Activated T-cell treated with anti-CD3 and anti-CD28 coated beads, Interleukin-2, amount 50 U/mL, for 24 hours (primary cell): Measurements from ENCODE around the gene SLC34A3.
"Not testable (repeated sequence)": the region's sequence is repeated elsewhere in the genome, so short reads cannot be mapped to it uniquely, and the experiment has no call there.

Source experiments
- DNase-seq: peaks from one replicate; pipeline ENCODE4 v3.0.0-alpha.2; 2020
- H3K27ac Mint-ChIP-seq: 2 replicates; pipeline ENCODE4 v1.8.0; 2020; ENCODE audit warnings: mild to moderate bottlenecking, mixed read lengths
- H3K27me3 Mint-ChIP-seq: 2 replicates; pipeline ENCODE4 v1.8.0; 2020; ENCODE audit warnings: mixed read lengths
- H3K36me3 Mint-ChIP-seq: 2 replicates; pipeline ENCODE4 v1.8.0; 2020; ENCODE audit warnings: low read depth, mixed read lengths
- H3K4me1 Mint-ChIP-seq: 2 replicates; pipeline ENCODE4 v1.8.0; 2020; ENCODE audit warnings: low read depth, mixed read lengths
- H3K4me3 Mint-ChIP-seq: 2 replicates; pipeline ENCODE4 v1.8.0; 2020; ENCODE audit warnings: mild to moderate bottlenecking, moderate library complexity, mixed read lengths
- H3K9me3 Mint-ChIP-seq: 2 replicates; pipeline ENCODE4 v1.8.0; 2020; ENCODE audit warnings: mixed read lengths

Gene SLC34A3

GRCh38 chr9:137262173-137262908, 31.6 kb downstream of the SLC34A3 start:
- H3K27ac Mint-ChIP-seq, H3K27me3 Mint-ChIP-seq, H3K4me1 Mint-ChIP-seq, DNase-seq, H3K4me3 Mint-ChIP-seq, H3K9me3 Mint-ChIP-seq: not testable (repeated sequence)
- peaks cover 70% of the 10 kb centered on the region for H3K36me3 Mint-ChIP-seq

DNA sequence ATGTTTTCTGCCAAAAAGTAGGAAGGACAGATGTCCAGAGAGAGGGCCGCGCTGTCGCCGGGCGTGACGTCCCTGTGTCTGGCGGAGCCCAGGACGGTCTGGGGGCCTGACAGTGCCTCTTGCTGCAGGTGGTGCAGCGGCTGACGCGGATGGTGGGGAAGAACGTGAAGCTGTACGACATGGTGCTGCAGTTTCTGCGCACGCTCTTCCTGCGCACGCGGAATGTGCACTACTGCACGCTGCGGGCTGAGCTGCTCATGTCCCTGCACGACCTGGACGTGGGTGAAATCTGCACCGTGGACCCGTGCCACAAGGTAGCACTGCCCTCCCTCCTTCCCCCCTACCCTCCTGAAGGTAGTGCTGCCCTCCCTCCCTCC, 32.2 kb downstream of the SLC34A3 start:
- H3K27me3 Mint-ChIP-seq: no peaks in the 10 kb centered on the region
- no peaks in the 10 kb centered on the region for H3K9me3 Mint-ChIP-seq
- no peak overlapping the region for H3K27ac Mint-ChIP-seq
- H3K4me1 Mint-ChIP-seq: no peaks in the 10 kb centered on the region
- no peak overlapping the region for H3K4me3 Mint-ChIP-seq
- no peak for DNase-seq
- peaks cover 75% of the 10 kb centered on the region for H3K36me3 Mint-ChIP-seq

GRCh38 chr9:137263506-137263905, 32.8 kb downstream of the SLC34A3 start:
- Mint-ChIP-seq H3K9me3 (no peaks in the 10 kb centered on the region), H3K36me3 (peaks cover 75% of the 10 kb centered on the region), H3K4me1 (no peaks in the 10 kb centered on the region), H3K4me3 (no peak overlapping the region), H3K27me3 (no peaks in the 10 kb centered on the region), H3K27ac (no peak overlapping the region)
- no peak for DNase-seq

- Mint-ChIP-seq H3K4me3 (no peak overlapping the region), H3K27ac (no peak overlapping the region), H3K4me1 (no peaks in the 10 kb centered on the region), H3K36me3 (peaks cover 75% of the 10 kb centered on the region), H3K9me3 (no peaks in the 10 kb centered on the region), H3K27me3 (no peaks in the 10 kb centered on the region)
- DNase-seq: no peak
Observed at GRCh38 chr9:137264067-137264466, 33.4 kb downstream of the SLC34A3 start.

DNA sequence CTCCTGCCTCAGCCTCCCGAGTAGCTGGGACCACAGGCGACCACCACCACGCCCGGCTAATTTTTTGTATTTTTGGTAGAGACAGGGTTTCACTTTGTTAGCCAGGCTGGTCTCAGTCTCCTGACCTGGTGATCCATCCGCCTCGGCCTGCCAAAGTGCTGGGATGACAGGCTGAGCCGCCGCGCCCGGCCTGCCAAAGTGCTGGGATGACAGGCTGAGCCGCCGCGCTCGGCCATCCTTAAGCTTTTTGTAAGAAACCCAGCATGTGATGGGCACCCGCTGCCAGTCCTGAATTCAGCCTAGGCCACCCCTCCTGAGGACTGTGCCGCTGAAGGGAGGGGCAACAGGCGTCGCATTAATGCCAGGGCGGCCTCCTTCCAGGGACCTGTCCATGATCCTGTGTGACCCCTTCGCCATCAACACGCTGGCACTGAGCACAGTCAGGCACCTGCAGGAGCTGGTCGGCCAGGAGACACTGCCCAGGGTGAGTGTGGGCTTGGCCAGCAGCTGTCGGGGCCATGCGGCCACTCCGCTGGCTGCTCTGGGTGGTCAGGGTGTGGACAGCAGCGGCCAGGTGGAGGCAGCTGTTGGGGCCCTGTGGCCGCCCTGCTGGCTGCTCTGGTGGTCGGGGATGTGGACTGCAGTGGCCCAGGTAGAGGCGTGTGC, 34.9 kb downstream of the SLC34A3 start:
- no peak for DNase-seq
- no peak overlapping the region for H3K27ac Mint-ChIP-seq
- no peaks in the 10 kb centered on the region for H3K9me3 Mint-ChIP-seq
- H3K4me3 Mint-ChIP-seq: no peak overlapping the region
- no peaks in the 10 kb centered on the region for H3K27me3 Mint-ChIP-seq
- H3K36me3 Mint-ChIP-seq: peaks cover 85% of the 10 kb centered on the region
- H3K4me1 Mint-ChIP-seq: peaks cover 2% of the 10 kb centered on the region

DNA sequence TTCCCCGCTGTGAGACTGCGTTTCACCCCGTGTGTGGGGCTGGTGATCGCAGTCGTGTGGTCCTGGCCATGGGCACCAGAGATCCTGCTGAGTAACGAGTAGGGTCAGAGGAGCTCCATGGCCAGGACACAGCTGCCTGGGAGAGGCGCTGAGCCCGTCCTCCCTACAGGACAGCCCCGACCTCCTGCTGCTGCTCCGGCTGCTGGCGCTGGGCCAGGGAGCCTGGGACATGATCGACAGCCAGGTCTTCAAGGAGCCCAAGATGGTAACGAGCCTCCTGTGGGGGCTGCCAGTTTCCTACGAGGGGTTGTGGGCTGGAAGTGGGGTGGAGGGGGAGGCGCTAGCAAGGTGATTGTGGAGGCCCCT, 35.4 kb downstream of the SLC34A3 start:
- H3K27ac Mint-ChIP-seq: no peak overlapping the region
- H3K36me3 Mint-ChIP-seq: peaks cover 86% of the 10 kb centered on the region
- H3K4me1 Mint-ChIP-seq: peaks cover 6% of the 10 kb centered on the region
- no peaks in the 10 kb centered on the region for H3K9me3 Mint-ChIP-seq
- no peaks in the 10 kb centered on the region for H3K27me3 Mint-ChIP-seq
- no peak for DNase-seq
- no peak overlapping the region for H3K4me3 Mint-ChIP-seq

DNA sequence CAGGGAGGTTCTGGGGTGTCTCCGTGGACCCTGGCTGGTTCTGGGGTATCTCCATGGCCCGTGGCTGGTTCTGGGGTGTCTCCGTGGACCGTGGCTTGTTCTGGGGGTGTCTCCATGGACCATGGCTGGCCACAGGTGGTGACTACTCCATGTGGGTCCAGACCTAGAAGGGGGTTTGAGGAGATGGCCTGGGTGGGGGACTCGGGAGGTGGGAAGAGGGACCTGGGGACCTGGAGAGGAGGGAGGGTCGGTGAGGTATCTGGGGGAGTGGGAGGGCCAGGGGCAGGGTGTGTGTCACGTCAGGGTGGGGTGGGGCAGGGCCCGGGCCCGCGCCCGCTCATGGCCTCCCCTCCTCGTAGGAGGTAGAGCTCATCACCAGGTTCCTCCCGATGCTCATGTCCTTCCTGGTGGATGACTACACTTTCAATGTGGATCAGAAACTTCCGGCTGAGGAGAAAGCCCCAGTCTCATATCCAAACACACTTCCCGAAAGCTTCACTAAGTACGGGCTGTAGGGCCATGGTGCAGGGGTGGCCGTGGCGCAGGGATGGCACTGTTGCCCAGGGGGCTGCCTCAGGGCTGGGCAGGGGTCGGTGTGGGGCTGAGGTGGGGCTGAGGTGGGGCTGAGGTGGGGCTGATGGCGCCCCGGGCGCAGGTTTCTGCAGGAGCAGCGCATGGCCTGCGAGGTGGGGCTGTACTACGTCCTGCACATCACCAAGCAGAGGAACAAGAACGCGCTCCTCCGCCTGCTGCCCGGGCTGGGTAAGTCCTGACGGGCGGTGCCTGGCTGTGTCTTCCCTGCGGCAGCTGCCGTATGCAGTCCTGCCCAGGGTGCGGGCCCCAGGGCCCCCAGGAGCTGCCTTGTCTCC, 36.1 kb downstream of the SLC34A3 start:
- H3K27me3 Mint-ChIP-seq: no peaks in the 10 kb centered on the region
- no peak overlapping the region for H3K4me3 Mint-ChIP-seq
- no peak overlapping the region for H3K27ac Mint-ChIP-seq
- peaks cover 10% of the 10 kb centered on the region for H3K4me1 Mint-ChIP-seq
- no peaks in the 10 kb centered on the region for H3K9me3 Mint-ChIP-seq
- peaks cover 86% of the 10 kb centered on the region for H3K36me3 Mint-ChIP-seq
- DNase-seq: no peak

DNA sequence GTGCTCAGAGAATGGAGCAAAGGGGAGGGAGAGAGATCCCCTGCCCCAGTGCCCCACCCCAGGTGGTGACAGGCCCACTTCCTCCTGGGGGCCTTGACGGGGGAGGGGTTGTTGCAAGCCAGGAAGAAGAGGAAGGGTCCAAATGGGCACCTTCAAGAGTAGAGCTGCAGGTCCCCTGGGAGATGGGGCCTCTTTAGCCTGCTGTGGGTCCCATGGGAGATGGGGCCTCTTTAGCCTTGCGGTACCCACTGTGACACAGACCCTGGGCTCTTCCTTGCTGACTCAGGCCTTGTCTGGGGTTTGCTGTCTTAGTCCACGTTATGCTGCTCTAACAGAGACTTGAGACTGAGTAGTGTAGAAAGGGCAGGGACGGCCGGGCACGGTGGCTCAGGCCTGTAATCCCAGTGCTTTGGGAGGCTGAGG, 37.2 kb downstream of the SLC34A3 start:
- no peak overlapping the region for H3K27ac Mint-ChIP-seq
- H3K4me1 Mint-ChIP-seq: peaks cover 10% of the 10 kb centered on the region
- no peak overlapping the region for H3K4me3 Mint-ChIP-seq
- peaks cover 80% of the 10 kb centered on the region for H3K36me3 Mint-ChIP-seq
- no peaks in the 10 kb centered on the region for H3K27me3 Mint-ChIP-seq
- no peaks in the 10 kb centered on the region for H3K9me3 Mint-ChIP-seq
- DNase-seq: no peak

DNA sequence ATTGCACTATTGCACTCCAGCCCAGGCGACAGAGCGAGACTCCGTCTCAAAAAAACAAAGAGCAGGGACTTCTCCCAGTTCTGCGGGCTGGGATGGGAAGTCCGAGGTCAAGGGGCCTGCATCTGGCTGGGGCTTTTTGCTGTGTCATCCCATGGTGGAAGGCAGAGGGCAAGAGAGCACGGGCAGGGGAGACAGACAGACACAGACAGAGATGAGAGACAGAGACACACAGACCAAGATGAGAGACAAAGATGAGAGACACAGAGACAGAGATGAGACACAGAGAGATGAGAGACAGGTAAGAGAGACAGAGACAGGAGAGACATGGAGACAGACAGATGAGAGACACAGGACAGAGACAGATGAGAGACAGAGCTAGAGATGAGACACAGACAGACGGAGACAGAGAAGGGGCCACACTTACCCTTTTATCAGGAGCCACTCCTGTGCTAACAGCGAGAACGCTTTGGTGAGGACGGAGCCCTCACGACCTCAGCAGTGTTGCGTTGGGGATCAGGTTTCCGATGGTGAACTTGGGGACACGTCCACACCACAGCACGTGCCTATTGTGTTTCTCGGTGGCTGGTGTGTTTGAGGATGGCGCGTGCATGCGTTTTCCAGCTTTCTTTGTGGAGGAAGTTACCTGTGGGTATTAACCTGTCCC, 38.0 kb downstream of the SLC34A3 start:
- DNase-seq: no peak
- Mint-ChIP-seq H3K9me3 (no peaks in the 10 kb centered on the region), H3K4me3 (no peak overlapping the region), H3K36me3 (peaks cover 82% of the 10 kb centered on the region), H3K27me3 (no peaks in the 10 kb centered on the region), H3K27ac (peak overlapping the region; percentile 26), H3K4me1 (peaks cover 10% of the 10 kb centered on the region)

- H3K27ac Mint-ChIP-seq: no peak overlapping the region
- no peak overlapping the region for H3K4me3 Mint-ChIP-seq
- no peaks in the 10 kb centered on the region for H3K27me3 Mint-ChIP-seq
- no peak for DNase-seq
- peaks cover 10% of the 10 kb centered on the region for H3K4me1 Mint-ChIP-seq
- peaks cover 78% of the 10 kb centered on the region for H3K36me3 Mint-ChIP-seq
- H3K9me3 Mint-ChIP-seq: no peaks in the 10 kb centered on the region
Observed at GRCh38 chr9:137269231-137269772, 38.6 kb downstream of the SLC34A3 start.

DNA sequence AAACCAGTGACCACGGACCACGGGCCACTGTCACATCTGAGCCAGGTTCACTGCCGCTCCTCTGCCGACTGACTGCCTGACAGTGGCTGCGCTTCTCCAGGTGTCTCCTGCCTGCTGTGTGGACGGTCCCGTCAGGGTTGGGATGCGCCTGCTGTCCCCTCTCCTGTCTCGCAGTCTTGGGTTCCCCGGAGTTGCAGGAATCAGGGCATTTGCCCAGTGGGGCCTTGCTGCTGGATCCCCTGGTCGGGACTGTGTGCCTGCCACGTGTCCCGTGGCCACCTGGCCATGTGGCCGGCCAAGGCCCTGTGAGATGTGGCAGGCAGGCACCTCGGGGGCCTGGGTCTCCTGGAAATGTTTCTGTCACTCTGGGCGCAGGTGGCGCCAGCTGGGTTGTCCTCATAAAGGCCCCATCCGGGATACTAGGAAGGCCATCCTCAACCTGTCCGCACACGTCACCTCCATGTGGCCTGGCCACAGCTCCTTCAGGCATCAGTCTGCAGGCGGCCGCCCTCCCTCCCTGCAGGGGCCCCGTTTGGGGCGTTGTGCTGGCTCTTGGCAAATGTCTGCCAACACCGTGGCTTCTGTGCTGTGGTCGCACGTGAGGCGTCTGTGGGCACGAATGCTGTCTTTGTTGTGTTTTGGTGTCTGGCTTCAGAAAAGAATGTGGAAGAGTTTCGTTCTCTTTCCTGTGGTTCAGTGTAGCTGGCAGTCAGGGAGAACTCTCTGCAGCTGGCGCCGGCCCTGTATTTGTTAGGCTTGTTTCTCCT, 40.4 kb downstream of the SLC34A3 start:
- H3K36me3 Mint-ChIP-seq: peaks cover 66% of the 10 kb centered on the region
- no peaks in the 10 kb centered on the region for H3K27me3 Mint-ChIP-seq
- peak; percentile 45 for DNase-seq
- H3K27ac Mint-ChIP-seq: peak overlapping the region; percentile 4
- H3K4me1 Mint-ChIP-seq: peaks cover 11% of the 10 kb centered on the region
- H3K9me3 Mint-ChIP-seq: no peaks in the 10 kb centered on the region
- no peak overlapping the region for H3K4me3 Mint-ChIP-seq

DNA sequence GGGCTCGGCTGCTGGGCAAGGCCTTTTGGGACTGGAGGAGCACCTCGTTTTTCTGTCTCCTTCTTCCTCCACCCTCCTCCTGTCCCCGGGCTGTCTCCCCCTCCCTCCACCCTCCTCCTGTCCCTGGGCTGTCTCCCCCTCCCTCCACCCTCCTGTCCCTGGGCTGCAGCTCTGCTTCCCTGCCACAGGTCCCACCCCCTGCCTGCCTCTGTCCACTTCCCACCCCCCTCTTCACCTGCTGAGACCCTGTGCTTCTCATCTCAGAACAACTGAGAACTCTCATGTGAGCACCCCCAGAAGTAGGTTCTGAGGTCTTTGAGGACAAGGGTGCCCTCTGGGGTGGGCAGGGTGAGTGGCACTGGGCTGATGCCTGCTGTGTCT, 41.0 kb downstream of the SLC34A3 start:
- Mint-ChIP-seq H3K36me3 (peaks cover 63% of the 10 kb centered on the region), H3K27ac (peak overlapping the region; percentile 6), H3K4me3 (no peak overlapping the region), H3K4me1 (peaks cover 13% of the 10 kb centered on the region), H3K9me3 (no peaks in the 10 kb centered on the region), H3K27me3 (no peaks in the 10 kb centered on the region)
- no peak for DNase-seq

DNA sequence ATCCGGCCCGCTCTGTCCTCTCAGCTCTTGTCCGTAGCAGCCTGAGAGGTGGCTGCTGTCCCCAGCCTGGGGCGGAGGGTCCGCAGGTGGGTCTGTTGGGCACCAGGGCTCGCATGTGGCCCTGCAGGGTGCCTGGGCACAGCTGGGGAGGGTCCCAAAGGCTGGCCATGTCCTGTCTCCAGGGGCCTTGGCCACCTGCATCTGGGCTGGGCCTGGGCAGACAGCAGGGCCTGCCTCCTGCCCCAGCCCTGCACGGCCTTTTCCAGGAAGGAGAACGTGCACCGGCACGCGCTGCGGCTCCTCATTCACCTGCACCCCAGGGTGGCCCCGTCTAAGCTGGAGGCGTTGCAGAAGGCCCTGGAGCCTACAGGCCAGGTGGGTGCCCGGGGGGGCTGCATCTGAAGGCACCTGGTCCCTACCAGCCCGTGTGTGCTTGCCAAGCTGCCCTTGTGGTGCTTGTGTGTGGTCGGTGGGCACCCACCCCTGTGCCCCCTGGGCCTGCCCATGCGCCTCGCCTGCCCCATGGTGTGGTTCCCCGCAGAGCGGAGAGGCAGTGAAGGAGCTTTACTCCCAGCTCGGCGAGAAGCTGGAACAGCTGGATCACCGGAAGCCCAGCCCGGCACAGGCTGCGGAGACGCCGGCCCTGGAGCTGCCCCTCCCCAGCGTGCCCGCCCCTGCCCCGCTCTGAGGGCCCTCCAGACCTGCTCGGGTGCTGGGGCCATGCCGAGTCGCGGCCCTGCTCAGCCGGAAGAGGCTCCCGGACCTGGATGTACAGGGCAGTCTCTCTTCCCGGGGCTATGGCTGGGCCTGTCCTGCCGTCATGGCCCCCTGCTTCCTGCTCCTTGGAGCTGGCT, 41.8 kb downstream of the SLC34A3 start:
- H3K27ac Mint-ChIP-seq: peak overlapping the region; percentile 6
- no peaks in the 10 kb centered on the region for H3K27me3 Mint-ChIP-seq
- no peak for DNase-seq
- H3K4me3 Mint-ChIP-seq: no peak overlapping the region
- no peaks in the 10 kb centered on the region for H3K9me3 Mint-ChIP-seq
- H3K36me3 Mint-ChIP-seq: peaks cover 55% of the 10 kb centered on the region
- H3K4me1 Mint-ChIP-seq: peaks cover 21% of the 10 kb centered on the region
